ENCODE results near the gene PAPLN. TPM values are rescaled to one million over a fixed set of nuclear protein-coding genes. Genes with fewer than 3 reads are reported as not detected.

The PAPLN gene
- total and polyA plus RNA-seq, 2 of the 8 experiments (the other 6 are each of a cell fraction or from before 2014, with no cell fraction given): 14.8 to 25.6 TPM

GRCh38 chr14:73207615-73208014 lies 29.7 kb upstream of the PAPLN start (continued):
- TF ChIP-seq, protein P1, sequence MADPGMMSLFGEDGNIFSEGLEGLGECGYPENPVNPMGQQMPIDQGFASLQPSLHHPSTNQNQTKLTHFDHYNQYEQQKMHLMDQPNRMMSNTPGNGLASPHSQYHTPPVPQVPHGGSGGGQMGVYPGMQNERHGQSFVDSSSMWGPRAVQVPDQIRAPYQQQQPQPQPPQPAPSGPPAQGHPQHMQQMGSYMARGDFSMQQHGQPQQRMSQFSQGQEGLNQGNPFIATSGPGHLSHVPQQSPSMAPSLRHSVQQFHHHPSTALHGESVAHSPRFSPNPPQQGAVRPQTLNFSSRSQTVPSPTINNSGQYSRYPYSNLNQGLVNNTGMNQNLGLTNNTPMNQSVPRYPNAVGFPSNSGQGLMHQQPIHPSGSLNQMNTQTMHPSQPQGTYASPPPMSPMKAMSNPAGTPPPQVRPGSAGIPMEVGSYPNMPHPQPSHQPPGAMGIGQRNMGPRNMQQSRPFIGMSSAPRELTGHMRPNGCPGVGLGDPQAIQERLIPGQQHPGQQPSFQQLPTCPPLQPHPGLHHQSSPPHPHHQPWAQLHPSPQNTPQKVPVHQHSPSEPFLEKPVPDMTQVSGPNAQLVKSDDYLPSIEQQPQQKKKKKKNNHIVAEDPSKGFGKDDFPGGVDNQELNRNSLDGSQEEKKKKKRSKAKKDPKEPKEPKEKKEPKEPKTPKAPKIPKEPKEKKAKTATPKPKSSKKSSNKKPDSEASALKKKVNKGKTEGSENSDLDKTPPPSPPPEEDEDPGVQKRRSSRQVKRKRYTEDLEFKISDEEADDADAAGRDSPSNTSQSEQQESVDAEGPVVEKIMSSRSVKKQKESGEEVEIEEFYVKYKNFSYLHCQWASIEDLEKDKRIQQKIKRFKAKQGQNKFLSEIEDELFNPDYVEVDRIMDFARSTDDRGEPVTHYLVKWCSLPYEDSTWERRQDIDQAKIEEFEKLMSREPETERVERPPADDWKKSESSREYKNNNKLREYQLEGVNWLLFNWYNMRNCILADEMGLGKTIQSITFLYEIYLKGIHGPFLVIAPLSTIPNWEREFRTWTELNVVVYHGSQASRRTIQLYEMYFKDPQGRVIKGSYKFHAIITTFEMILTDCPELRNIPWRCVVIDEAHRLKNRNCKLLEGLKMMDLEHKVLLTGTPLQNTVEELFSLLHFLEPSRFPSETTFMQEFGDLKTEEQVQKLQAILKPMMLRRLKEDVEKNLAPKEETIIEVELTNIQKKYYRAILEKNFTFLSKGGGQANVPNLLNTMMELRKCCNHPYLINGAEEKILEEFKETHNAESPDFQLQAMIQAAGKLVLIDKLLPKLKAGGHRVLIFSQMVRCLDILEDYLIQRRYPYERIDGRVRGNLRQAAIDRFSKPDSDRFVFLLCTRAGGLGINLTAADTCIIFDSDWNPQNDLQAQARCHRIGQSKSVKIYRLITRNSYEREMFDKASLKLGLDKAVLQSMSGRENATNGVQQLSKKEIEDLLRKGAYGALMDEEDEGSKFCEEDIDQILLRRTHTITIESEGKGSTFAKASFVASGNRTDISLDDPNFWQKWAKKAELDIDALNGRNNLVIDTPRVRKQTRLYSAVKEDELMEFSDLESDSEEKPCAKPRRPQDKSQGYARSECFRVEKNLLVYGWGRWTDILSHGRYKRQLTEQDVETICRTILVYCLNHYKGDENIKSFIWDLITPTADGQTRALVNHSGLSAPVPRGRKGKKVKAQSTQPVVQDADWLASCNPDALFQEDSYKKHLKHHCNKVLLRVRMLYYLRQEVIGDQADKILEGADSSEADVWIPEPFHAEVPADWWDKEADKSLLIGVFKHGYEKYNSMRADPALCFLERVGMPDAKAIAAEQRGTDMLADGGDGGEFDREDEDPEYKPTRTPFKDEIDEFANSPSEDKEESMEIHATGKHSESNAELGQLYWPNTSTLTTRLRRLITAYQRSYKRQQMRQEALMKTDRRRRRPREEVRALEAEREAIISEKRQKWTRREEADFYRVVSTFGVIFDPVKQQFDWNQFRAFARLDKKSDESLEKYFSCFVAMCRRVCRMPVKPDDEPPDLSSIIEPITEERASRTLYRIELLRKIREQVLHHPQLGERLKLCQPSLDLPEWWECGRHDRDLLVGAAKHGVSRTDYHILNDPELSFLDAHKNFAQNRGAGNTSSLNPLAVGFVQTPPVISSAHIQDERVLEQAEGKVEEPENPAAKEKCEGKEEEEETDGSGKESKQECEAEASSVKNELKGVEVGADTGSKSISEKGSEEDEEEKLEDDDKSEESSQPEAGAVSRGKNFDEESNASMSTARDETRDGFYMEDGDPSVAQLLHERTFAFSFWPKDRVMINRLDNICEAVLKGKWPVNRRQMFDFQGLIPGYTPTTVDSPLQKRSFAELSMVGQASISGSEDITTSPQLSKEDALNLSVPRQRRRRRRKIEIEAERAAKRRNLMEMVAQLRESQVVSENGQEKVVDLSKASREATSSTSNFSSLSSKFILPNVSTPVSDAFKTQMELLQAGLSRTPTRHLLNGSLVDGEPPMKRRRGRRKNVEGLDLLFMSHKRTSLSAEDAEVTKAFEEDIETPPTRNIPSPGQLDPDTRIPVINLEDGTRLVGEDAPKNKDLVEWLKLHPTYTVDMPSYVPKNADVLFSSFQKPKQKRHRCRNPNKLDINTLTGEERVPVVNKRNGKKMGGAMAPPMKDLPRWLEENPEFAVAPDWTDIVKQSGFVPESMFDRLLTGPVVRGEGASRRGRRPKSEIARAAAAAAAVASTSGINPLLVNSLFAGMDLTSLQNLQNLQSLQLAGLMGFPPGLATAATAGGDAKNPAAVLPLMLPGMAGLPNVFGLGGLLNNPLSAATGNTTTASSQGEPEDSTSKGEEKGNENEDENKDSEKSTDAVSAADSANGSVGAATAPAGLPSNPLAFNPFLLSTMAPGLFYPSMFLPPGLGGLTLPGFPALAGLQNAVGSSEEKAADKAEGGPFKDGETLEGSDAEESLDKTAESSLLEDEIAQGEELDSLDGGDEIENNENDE (IDR thresholded peaks at IDR 0.05; ENCODE audit: insufficient replicate concordance, low read length): no peak
- TF ChIP-seq, protein P2, sequence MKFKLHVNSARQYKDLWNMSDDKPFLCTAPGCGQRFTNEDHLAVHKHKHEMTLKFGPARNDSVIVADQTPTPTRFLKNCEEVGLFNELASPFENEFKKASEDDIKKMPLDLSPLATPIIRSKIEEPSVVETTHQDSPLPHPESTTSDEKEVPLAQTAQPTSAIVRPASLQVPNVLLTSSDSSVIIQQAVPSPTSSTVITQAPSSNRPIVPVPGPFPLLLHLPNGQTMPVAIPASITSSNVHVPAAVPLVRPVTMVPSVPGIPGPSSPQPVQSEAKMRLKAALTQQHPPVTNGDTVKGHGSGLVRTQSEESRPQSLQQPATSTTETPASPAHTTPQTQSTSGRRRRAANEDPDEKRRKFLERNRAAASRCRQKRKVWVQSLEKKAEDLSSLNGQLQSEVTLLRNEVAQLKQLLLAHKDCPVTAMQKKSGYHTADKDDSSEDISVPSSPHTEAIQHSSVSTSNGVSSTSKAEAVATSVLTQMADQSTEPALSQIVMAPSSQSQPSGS (IDR thresholded peaks at IDR 0.05; ENCODE audit: low read length): no peak
- TF ChIP-seq, protein P3, sequence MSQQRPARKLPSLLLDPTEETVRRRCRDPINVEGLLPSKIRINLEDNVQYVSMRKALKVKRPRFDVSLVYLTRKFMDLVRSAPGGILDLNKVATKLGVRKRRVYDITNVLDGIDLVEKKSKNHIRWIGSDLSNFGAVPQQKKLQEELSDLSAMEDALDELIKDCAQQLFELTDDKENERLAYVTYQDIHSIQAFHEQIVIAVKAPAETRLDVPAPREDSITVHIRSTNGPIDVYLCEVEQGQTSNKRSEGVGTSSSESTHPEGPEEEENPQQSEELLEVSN (IDR thresholded peaks at IDR 0.05): no peak

All from H1 (cell line).